K562 (cell line): ENCODE results near the gene CYTH4. TPM values are rescaled to one million over a fixed set of nuclear protein-coding genes. Genes with fewer than 3 reads are reported as not detected.
A peak's percentile ranks its signal among the peaks of the same experiment; 100 is the strongest.

ENCODE experiments used
- ATAC-seq: fragments of 200-7000 bp; cut with Tn5 transposase; 3 replicates; pipeline ENCODE4 v1.9.1; 2020; ENCODE audit warnings: moderate library complexity
- BruUV-seq: library from RNA; stranded (reverse); fragments of 400-500 nt; replicated peaks from 2 replicates; lab custom pipeline; 2021; lab: Mats Ljungman, UMichigan
- CTCF ChIA-PET: fragments of 300-600 bp; formaldehyde crosslinking; extraction: SDS; loops from one replicate; lab custom pipeline; 2021; ENCODE audit warnings: low intra/inter-chr PET ratio; lab: Yijun Ruan, JAX
- POLR2A ChIA-PET: fragments of 300-600, 350-650 bp; sonication (Branson Sonifier 250); formaldehyde crosslinking; extraction: SDS; loops from one replicate; lab custom pipeline; 2021; ENCODE audit warnings: antibody characterized with exemption, inconsistent platforms; lab: Yijun Ruan, JAX
- DNase-seq, 4 experiments: peaks; one replicate each; pipeline versions ENCODE4 v3.0.0 to v3.0.0-alpha.2; 2011 to 2018; ENCODE audit warnings: low spot score in 3 of 4, mixed read lengths in 3 of 4; ENCODE audit errors: extremely low read depth in 1 of 4
- FAIRE-seq: peaks from 2 replicates; lab custom pipeline; 2011; peaks lifted over from hg19 to GRCh38; lab: Jason Lieb, UNC
- H2AFZ ChIP-seq: 2 replicates; pipeline ENCODE4 v1.6.0; 2011; ENCODE audit warnings: low read depth, low read length, control low read depth, inconsistent platforms
- H3K27ac ChIP-seq: fragments of 200-600 bp; 3 replicates; pipeline ENCODE4 v1.8.0; 2011; ENCODE audit warnings: low read depth, mild to moderate bottlenecking, control low read depth, inconsistent platforms, low read length, moderate library complexity, mixed read lengths; ENCODE audit errors: extremely low read depth
- H3K27me3 ChIP-seq, 2 experiments: fragments of 300-600 bp in 1 of 2; 2 replicates in 1 of 2; 3 replicates in 1 of 2; pipeline versions ENCODE4 v1.6.0 to v1.8.0; 2011; ENCODE audit warnings: inconsistent platforms in 2 of 2, low read length in 2 of 2, mild to moderate bottlenecking in 1 of 2, mixed read lengths in 1 of 2, moderate library complexity in 1 of 2; ENCODE audit not compliant: control insufficient read depth in 2 of 2, insufficient read depth in 2 of 2
- H3K36me3 ChIP-seq: fragments of 300-600 bp; 3 replicates; pipeline ENCODE4 v1.8.0; 2011; ENCODE audit warnings: mild to moderate bottlenecking, low read length, inconsistent platforms; ENCODE audit not compliant: control insufficient read depth, insufficient read depth
- H3K4me1 ChIP-seq, 2 experiments: fragments of 200-600 bp in 1 of 2; replicated peaks in 1 of 2; 2 replicates in 1 of 2; 3 replicates in 1 of 2; pipeline versions ENCODE4 v1.5.1 to v1.8.0; 2011; ENCODE audit warnings: inconsistent platforms in 2 of 2, low read length in 2 of 2, mild to moderate bottlenecking in 1 of 2, mixed read lengths in 1 of 2, moderate library complexity in 1 of 2; ENCODE audit not compliant: control insufficient read depth in 2 of 2, insufficient read depth in 2 of 2
- H3K4me2 ChIP-seq: 2 replicates; pipeline ENCODE4 v1.6.1; 2011; ENCODE audit warnings: low read length, control low read depth, inconsistent platforms, mixed read lengths; ENCODE audit not compliant: insufficient read depth
- H3K4me3 ChIP-seq: fragments of 200-600 bp; sonication (generic), shearing (Covaris generic); 2 replicates; pipeline ENCODE4 v1.5.1; 2016; ENCODE audit warnings: control low read depth, inconsistent platforms
- H3K79me2 ChIP-seq: fragments of 200-600 bp; 3 replicates; pipeline ENCODE4 v1.8.0; 2011; ENCODE audit warnings: low read length, inconsistent platforms; ENCODE audit not compliant: control insufficient read depth, insufficient read depth
- H3K9ac ChIP-seq, 2 experiments: 2 replicates each; pipeline versions ENCODE4 v1.6.0 to v1.6.1; 2011; ENCODE audit warnings: low read depth in 2 of 2, low read length in 2 of 2, control low read depth in 1 of 2, inconsistent platforms in 1 of 2, mild to moderate bottlenecking in 1 of 2, mixed read lengths in 1 of 2; ENCODE audit not compliant: insufficient read depth in 1 of 2
- H3K9me1 ChIP-seq: one replicate; pipeline ENCODE4 v1.6.0; 2011; ENCODE audit warnings: inconsistent platforms, mild to moderate bottlenecking, low read length, moderate library complexity; ENCODE audit not compliant: control insufficient read depth, insufficient read depth
- H3K9me3 ChIP-seq: replicated peaks from 2 replicates; pipeline ENCODE4 v1.5.1; 2011; ENCODE audit warnings: low read depth, low read length, inconsistent platforms; ENCODE audit not compliant: control insufficient read depth, insufficient read depth
- H4K20me1 ChIP-seq: replicated peaks from 2 replicates; pipeline ENCODE4 v1.6.1; 2011; ENCODE audit warnings: low read length, inconsistent platforms, mixed read lengths; ENCODE audit not compliant: control insufficient read depth, insufficient read depth
- BDP1 ChIP-seq: IDR thresholded peaks from 3 replicates; pipeline ENCODE4 v1.6.1; 2011; ENCODE audit not compliant: insufficient read length, insufficient read depth
- CHCHD3 ChIP-seq: fragments of 250-450 bp; sonication (Bioruptor Pico); IDR thresholded peaks from 2 replicates; pipeline ENCODE4 v2.1.2; 2022; ENCODE audit warnings: mild to moderate bottlenecking
- HEY1 ChIP-seq: fragments of 250-450 bp; sonication (Bioruptor Pico); IDR thresholded peaks from 2 replicates; pipeline ENCODE4 v1.5.0; 2020; ENCODE audit warnings: mild to moderate bottlenecking, moderate library complexity, borderline replicate concordance
- PCBP2 ChIP-seq: fragments of 200-400 bp; formaldehyde crosslinking; IDR thresholded peaks from 2 replicates; pipeline ENCODE4 v1.6.1; 2018; ENCODE audit warnings: low read length, low read depth, mild to moderate bottlenecking, moderate library complexity; ENCODE audit not compliant: poor library complexity, severe bottlenecking
- SREBF1 ChIP-seq: fragments of 150-350 bp; IDR thresholded peaks from 2 replicates; pipeline ENCODE4 v1.6.1; 2014; ENCODE audit warnings: antibody characterized with exemption, low read depth, low read length, borderline replicate concordance
- ZNF24 ChIP-seq: fragments of 450-650 bp; IDR thresholded peaks from 2 replicates; pipeline ENCODE4 v1.6.1; 2016
- ZNF41 ChIP-seq: fragments of 250-450 bp; sonication (Bioruptor Pico); conservative IDR thresholded peaks from 2 replicates; pipeline ENCODE4 v1.4.0; 2020; ENCODE audit warnings: mild to moderate bottlenecking
- WGBS: fragments of 100-300 bp; shearing (Covaris generic); methylation state at CpG from one replicate; pipeline ENCODE4 v1.1.6; 2016; ENCODE audit warnings: low coverage, mixed read lengths; ENCODE audit not compliant: insufficient coverage; ENCODE audit errors: missing lambda C conversion rate; 5-methylcytosine and 5-hydroxymethylcytosine counted together
- in situ Hi-C: fragments of 300-500 bp; cut with MboI; formaldehyde crosslinking; loops from 4 replicates; pipeline ENCODE4 v1.15.0; 2018; ENCODE audit warnings: inconsistent platforms, mixed read lengths
- intact Hi-C: fragments of 100-400 bp; cut with micrococcal nuclease; formaldehyde crosslinking; loops from 2 replicates; pipeline ENCODE4 v1.14.2; 2022
- polyA plus RNA-seq, 8 experiments: library from polyadenylated mRNA; depleted of rRNA in 4 of 8; stranded (reverse) in 5 of 8; unstranded in 3 of 8; fragments of >200 nt; fragmentation: Nextera tagmentation in 2 of 8; fragmentation: Illumina TruSeq in 1 of 8; extraction: Ambion mirVana in 2 of 8; extraction: Trizol in 1 of 8; gene quantifications; 2 replicates each; pipeline versions ENCODE4 v1.2.1 to v1.2.3, GENCODE V29; 2011 to 2014; ENCODE audit warnings: inconsistent platforms in 1 of 8, missing spikeins in 1 of 8
- total RNA-seq, 7 experiments: library from RNA; depleted of rRNA in 6 of 7; stranded (reverse); fragments of >200 nt in 6 of 7; fragmentation: Illumina TruSeq in 2 of 7; extraction: Trizol in 2 of 7; gene quantifications; 2 replicates each; pipeline versions ENCODE4 v1.2.1 to v1.2.3, GENCODE V29; 2011 to 2021; ENCODE audit warnings: low replicate concordance in 1 of 7

The CYTH4 gene
- total and polyA plus RNA-seq, 9 of the 15 experiments (the other 6 are each of a cell fraction or from before 2014, with no cell fraction given): 0.03 to 2.0 (median 0.61) TPM; not detected in 1

DNA sequence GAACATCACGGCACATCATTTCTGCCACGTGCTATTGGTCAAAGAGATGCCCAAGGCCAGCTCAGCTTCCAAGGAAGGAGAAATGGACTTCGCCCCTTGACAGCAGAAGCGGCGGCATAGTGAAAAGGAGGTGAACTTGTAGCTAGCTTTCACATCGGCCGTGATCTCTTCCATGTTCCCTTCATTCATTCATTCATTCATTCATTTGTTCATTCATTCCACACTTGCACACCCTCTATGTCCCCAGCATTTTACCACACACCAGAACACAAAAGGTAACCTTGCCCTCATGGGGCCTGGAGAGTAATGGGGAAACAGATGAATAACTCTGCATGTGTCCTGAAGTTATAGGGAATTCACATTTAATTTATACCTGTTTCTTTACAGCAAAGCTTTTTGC is 1.1 kb upstream of the CYTH4 start:
- Histone ChIP-seq H3K4me1 (peaks cover 2 to 10% of the 10 kb centered on the region in 2 experiments; a peak in 2 of 5 replicates), H3K27me3 (peaks cover 0 to 5% of the 10 kb centered on the region in 2 experiments; a peak in 3 of 5 replicates), H4K20me1 (no peaks in the 10 kb centered on the region), H3K36me3 (no peaks in the 10 kb centered on the region), H3K27ac (no peak overlapping the region), H3K9me1 (no peaks in the 10 kb centered on the region), H3K9me3 (no peaks in the 10 kb centered on the region), H3K4me3 (no peak overlapping the region), H2AFZ (no peak overlapping the region), H3K9ac (no peak overlapping the region), H3K4me2 (no peak overlapping the region), H3K79me2 (no peaks in the 10 kb centered on the region)
- ATAC-seq (no peak), DNase-seq (no peak), FAIRE-seq (no peak)
- in situ Hi-C loops (no loop called here), intact Hi-C loops (no loop called here)
- WGBS: 74% methylated on average over 6 of the region's 7 CpGs
- CTCF ChIA-PET: interaction anchor here (0.6 kb wide), 1 partner anchor 51 kb away, joined by 3 read pairs; no protein-coding TSS in a partner anchor
- BruUV-seq: no TSS peak
- POLR2A ChIA-PET: interaction anchor here (0.6 to 1.2 kb wide), 2 partner anchors 10 to 29 kb away, joined by 3 read pairs; no protein-coding TSS in a partner anchor
- no peak for TF ChIP-seq SREBF1
- TF ChIP-seq CHCHD3: no peak
- TF ChIP-seq BDP1: no peak
- TF ChIP-seq PCBP2: no peak
- TF ChIP-seq ZNF24: peak; percentile 67; the same call in 1 of the 2 replicates
- TF ChIP-seq ZNF41 (CRISPR knock-in tag): no peak
- TF ChIP-seq HEY1: no peak
